Measurements from ENCODE around the gene KIF24.

KIF24 gene

GRCh38 chr9:34279411-34279810 lies 49.7 kb downstream of the KIF24 start:
- Histone ChIP-seq H3K9ac (no peak overlapping the region), H3K9me3 (ENCODE audit: control insufficient read depth, low read length) (no peaks in the 10 kb centered on the region), H3K4me2 (ENCODE audit: low read length) (no peak overlapping the region), H3K79me2 (no peaks in the 10 kb centered on the region), H3K27me3 (ENCODE audit: control insufficient read depth, insufficient read depth, low read length) (no peaks in the 10 kb centered on the region), H3K36me3 (ENCODE audit: control insufficient read depth, insufficient read depth, low read length) (no peaks in the 10 kb centered on the region), H2AFZ (no peak overlapping the region), H3K27ac (no peak overlapping the region), H3K4me1 (no peaks in the 10 kb centered on the region), H3K4me3 (ENCODE audit: low read depth, low read length) (no peak overlapping the region)
- TF ChIP-seq CTCF (IDR thresholded peaks at IDR 0.05): no peak

Measured in parathyroid adenoma (tissue), 2 donors.